H1 (cell line): Measurements from ENCODE around the gene ODAD3.

Experiments
- EGR1 ChIP-seq: IDR thresholded peaks from 2 replicates; pipeline ENCODE4 v1.6.1; 2011; ENCODE audit warnings: low read depth, low read length, borderline replicate concordance
- EP300 ChIP-seq, 2 experiments: IDR thresholded peaks; 1 replicate in 1 of 2; 2 replicates in 1 of 2; pipeline ENCODE4 v1.6.1; 2011 to 2012; ENCODE audit warnings: low read depth in 2 of 2, low read length in 2 of 2, mild to moderate bottlenecking in 2 of 2, borderline replicate concordance in 1 of 2, inconsistent platforms in 1 of 2, moderate library complexity in 1 of 2
- EZH2 ChIP-seq: fragments of 200-600 bp; sonication (generic); IDR thresholded peaks from 2 replicates; pipeline ENCODE4 v1.7.1; 2012; ENCODE audit warnings: low read depth, mild to moderate bottlenecking, moderate library complexity, low read length, inconsistent platforms; ENCODE audit not compliant: severe bottlenecking
- MAX ChIP-seq: IDR thresholded peaks from 2 replicates; pipeline ENCODE4 v1.6.1; 2012; ENCODE audit warnings: inconsistent platforms
- POU5F1 ChIP-seq: IDR thresholded peaks from 2 replicates; pipeline ENCODE4 v1.6.1; 2011; ENCODE audit warnings: low read depth, mild to moderate bottlenecking, low read length, moderate library complexity
- TEAD4 ChIP-seq: IDR thresholded peaks from 2 replicates; pipeline ENCODE4 v1.6.1; 2012; ENCODE audit warnings: low read depth, low read length, inconsistent platforms, mixed read lengths
- TF ChIP-seq, protein P1 (sequence below), 3 experiments: IDR thresholded peaks; 1 replicate in 2 of 3; 2 replicates in 1 of 3; pipeline versions ENCODE4 v1.5.1 to v1.6.1; 2011; ENCODE audit warnings: low read length in 3 of 3, mild to moderate bottlenecking in 3 of 3, inconsistent platforms in 2 of 3, low read depth in 1 of 3, moderate library complexity in 1 of 3; ENCODE audit not compliant: insufficient read depth in 1 of 3; ENCODE audit errors: control extremely low read depth in 1 of 3

DNA sequence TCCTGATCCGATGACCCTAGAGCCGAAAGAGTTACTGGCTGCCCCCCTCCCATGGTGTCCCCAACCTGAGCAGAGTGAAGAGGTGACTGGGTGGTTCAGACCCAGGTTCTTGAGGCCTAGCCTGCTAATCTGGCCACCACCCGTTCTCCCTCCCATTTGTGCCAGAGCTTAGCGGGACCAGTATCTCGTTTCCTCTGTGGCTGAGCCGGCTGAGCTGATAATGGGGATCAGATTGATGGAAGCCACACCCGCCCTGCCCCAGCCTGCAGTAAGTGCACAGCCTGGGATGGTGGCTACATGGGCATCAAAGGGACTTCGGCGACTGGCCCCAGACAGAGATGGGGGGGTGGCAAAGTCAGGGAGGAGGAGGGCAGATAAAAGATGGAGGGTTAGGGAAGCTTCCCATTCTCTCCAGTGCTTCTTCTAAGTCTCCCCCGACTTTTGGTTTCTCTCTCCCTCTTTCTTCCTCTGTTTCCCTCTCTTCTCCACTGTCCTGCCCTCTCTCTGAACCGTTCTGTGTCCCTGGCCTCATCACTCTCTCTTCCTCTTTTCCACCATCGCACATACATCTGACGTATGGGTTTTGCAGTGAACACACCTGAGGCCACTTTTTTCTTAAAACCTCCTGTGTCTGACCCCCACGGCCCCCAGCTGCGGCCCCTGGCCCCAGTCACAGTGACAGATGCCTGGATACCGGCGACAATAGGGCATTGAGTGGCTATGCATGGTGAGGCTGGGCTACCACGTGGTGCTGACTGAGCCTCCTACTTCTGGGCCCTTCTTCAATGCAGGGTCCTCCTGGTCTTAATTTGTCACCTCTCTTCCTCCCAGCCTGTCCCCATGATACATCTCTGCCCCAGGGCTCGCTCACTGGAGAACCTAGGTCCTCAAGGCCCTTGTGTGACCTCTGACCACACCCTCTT is 43.5 kb upstream of the ODAD3 start:
- no peak for TF ChIP-seq MAX
- TF ChIP-seq TEAD4 = no peak
- no peak for TF ChIP-seq EZH2
- TF ChIP-seq POU5F1 = no peak
- no peak for TF ChIP-seq EGR1
- TF ChIP-seq, protein P1, sequence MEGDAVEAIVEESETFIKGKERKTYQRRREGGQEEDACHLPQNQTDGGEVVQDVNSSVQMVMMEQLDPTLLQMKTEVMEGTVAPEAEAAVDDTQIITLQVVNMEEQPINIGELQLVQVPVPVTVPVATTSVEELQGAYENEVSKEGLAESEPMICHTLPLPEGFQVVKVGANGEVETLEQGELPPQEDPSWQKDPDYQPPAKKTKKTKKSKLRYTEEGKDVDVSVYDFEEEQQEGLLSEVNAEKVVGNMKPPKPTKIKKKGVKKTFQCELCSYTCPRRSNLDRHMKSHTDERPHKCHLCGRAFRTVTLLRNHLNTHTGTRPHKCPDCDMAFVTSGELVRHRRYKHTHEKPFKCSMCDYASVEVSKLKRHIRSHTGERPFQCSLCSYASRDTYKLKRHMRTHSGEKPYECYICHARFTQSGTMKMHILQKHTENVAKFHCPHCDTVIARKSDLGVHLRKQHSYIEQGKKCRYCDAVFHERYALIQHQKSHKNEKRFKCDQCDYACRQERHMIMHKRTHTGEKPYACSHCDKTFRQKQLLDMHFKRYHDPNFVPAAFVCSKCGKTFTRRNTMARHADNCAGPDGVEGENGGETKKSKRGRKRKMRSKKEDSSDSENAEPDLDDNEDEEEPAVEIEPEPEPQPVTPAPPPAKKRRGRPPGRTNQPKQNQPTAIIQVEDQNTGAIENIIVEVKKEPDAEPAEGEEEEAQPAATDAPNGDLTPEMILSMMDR (IDR thresholded peaks at IDR 0.05; ENCODE audit: control extremely low read depth in 1 of 3, insufficient read depth in 1 of 3, low read depth in 1 of 3, low read length in 3 of 3) = no peak
- no peak for TF ChIP-seq EP300 (IDR thresholded peaks at IDR 0.05; ENCODE audit: borderline replicate concordance in 1 of 2, low read depth in 2 of 2, low read length in 2 of 2)
